Panc1 (cell line): ENCODE data around the gene BMF. TPM values are rescaled to one million over a fixed set of nuclear protein-coding genes. Genes with fewer than 3 reads are reported as not detected.

Source experiments
- ATAC-seq: fragments of 200-7000 bp; cut with Tn5 transposase; 2 replicates; pipeline ENCODE4 v1.9.1; 2020; ENCODE audit warnings: mild to moderate bottlenecking, moderate library complexity
- BruUV-seq: library from RNA; stranded (reverse); fragments of 400-500 nt; replicated peaks from 2 replicates; lab custom pipeline; 2021; lab: Mats Ljungman, UMichigan
- CTCF ChIA-PET: fragments of 300-600 bp; sonication (Branson Sonifier 250); formaldehyde crosslinking; loops from one replicate; lab custom pipeline; 2022; ENCODE audit warnings: antibody characterized with exemption; lab: Charles Lee
- POLR2A ChIA-PET: fragments of 300-600 bp; sonication (Branson Sonifier 250); formaldehyde crosslinking; loops from one replicate; lab custom pipeline; 2022; ENCODE audit warnings: antibody characterized with exemption; lab: Charles Lee
- DNase-seq: peaks from one replicate; pipeline ENCODE4 v3.0.0-alpha.2; 2010; ENCODE audit warnings: low read depth, low spot score
- H3K27ac ChIP-seq: 2 replicates; pipeline ENCODE4 v1.5.1; 2011; ENCODE audit warnings: mild to moderate bottlenecking, low read length, inconsistent platforms
- H3K27me3 ChIP-seq: fragments of 200-500 bp; sonication (Bioruptor generic); 2 replicates; pipeline ENCODE4 v1.6.0; 2014; ENCODE audit warnings: low read length, inconsistent platforms; ENCODE audit not compliant: control insufficient read depth, insufficient read depth
- H3K36me3 ChIP-seq: fragments of 200-500 bp; sonication (Bioruptor generic); 2 replicates; pipeline ENCODE4 v1.5.1; 2014; ENCODE audit warnings: inconsistent platforms, mild to moderate bottlenecking, low read length, moderate library complexity; ENCODE audit not compliant: control insufficient read depth, insufficient read depth
- H3K4me1 ChIP-seq: 2 replicates; pipeline ENCODE4 v1.5.1; 2011; ENCODE audit warnings: inconsistent platforms, mild to moderate bottlenecking, low read length, moderate library complexity; ENCODE audit not compliant: control insufficient read depth, insufficient read depth
- H3K4me3 ChIP-seq, 2 experiments: 2 replicates each; pipeline ENCODE4 v1.5.1; 2011 to 2012; ENCODE audit warnings: low read depth in 2 of 2, low read length in 2 of 2, mild to moderate bottlenecking in 2 of 2, inconsistent platforms in 1 of 2, moderate library complexity in 1 of 2
- H3K9me3 ChIP-seq: fragments of 200-500 bp; sonication (Bioruptor generic); 2 replicates; pipeline ENCODE4 v1.5.1; 2014; ENCODE audit warnings: low read depth, mild to moderate bottlenecking, inconsistent platforms, low read length, moderate library complexity; ENCODE audit not compliant: control insufficient read depth, insufficient read depth
- CTCF ChIP-seq: fragments of 450-650 bp; IDR thresholded peaks from 2 replicates; pipeline ENCODE4 v1.5.1; 2017; ENCODE audit warnings: mild to moderate bottlenecking
- POLR2AphosphoS5 ChIP-seq: IDR thresholded peaks from 2 replicates; pipeline ENCODE4 v1.6.1; 2012; ENCODE audit warnings: mild to moderate bottlenecking, low read depth, low read length, moderate library complexity
- SIN3A ChIP-seq: IDR thresholded peaks from 2 replicates; pipeline ENCODE4 v1.6.1; 2012; ENCODE audit warnings: low read depth, mild to moderate bottlenecking, low read length, moderate library complexity, borderline replicate concordance; ENCODE audit not compliant: insufficient read depth
- TCF7L2 ChIP-seq: IDR thresholded peaks from 2 replicates; pipeline ENCODE4 v1.6.1; 2011; ENCODE audit warnings: mild to moderate bottlenecking, low read depth, low read length, inconsistent platforms
- in situ Hi-C: cut with HindIII; loops from 2 replicates; pipeline ENCODE4 v1.10.0; 2016; ENCODE audit warnings: low sequenced_read_pairs, low pct_unique_long_range_greater_than_20kb
- intact Hi-C: fragments of 100-400 bp; cut with micrococcal nuclease; formaldehyde crosslinking; loops from one replicate; pipeline ENCODE4 v1.10.0; 2022; ENCODE audit not compliant: unreplicated experiment
- total RNA-seq: library from RNA; stranded (reverse); gene quantifications from one replicate; pipeline ENCODE4 v1.2.1, GENCODE V29; 2021; ENCODE audit not compliant: unreplicated experiment
- TF ChIP-seq, protein P1 (sequence below), 2 experiments: IDR thresholded peaks; 2 replicates each; pipeline ENCODE4 v1.6.1; 2011 to 2012; ENCODE audit warnings: low read depth in 2 of 2, control low read depth in 1 of 2, low read length in 1 of 2, mild to moderate bottlenecking in 1 of 2, moderate library complexity in 1 of 2; ENCODE audit not compliant: insufficient read depth in 1 of 2

The BMF gene
- total RNA-seq, 1 experiment from 2014 or later: 7.8 TPM

DNA sequence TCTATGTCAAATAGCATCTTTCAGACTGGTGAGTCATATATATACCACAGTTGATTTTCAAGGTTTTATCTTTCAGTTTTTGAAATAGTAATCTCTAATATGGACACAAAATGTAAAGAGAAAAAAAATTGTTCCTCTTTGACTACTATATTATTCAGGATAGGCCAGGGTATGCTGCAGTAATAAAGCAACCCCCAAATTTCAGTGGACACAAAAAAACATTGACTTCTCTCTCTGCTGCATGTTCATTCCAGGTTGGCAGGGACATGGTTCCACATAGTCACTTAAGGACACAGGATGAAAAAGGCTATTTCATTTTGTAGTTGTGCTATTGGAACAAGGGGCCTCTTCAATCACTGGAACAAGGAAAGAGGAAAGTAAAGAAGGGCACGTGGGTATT, 28.6 kb downstream of the BMF start:
- Histone ChIP-seq H3K27ac (peak overlapping the region; percentile 84; the same call in 1 of the 2 replicates), H3K36me3 (no peaks in the 10 kb centered on the region), H3K4me1 (peaks cover 27% of the 10 kb centered on the region), H3K9me3 (no peaks in the 10 kb centered on the region), H3K4me3 (no peak overlapping the region), H3K27me3 (no peaks in the 10 kb centered on the region)
- no TSS peak for BruUV-seq
- ChIA-PET CTCF (no interaction called here), POLR2A (interaction anchor here (0.8 kb wide), 1 partner anchor 41 kb away, joined by 6 read pairs; no protein-coding TSS in a partner anchor)
- TF ChIP-seq CTCF (no peak), TCF7L2 (no peak), SIN3A (no peak), POLR2AphosphoS5 (no peak)
- TF ChIP-seq, protein P1, sequence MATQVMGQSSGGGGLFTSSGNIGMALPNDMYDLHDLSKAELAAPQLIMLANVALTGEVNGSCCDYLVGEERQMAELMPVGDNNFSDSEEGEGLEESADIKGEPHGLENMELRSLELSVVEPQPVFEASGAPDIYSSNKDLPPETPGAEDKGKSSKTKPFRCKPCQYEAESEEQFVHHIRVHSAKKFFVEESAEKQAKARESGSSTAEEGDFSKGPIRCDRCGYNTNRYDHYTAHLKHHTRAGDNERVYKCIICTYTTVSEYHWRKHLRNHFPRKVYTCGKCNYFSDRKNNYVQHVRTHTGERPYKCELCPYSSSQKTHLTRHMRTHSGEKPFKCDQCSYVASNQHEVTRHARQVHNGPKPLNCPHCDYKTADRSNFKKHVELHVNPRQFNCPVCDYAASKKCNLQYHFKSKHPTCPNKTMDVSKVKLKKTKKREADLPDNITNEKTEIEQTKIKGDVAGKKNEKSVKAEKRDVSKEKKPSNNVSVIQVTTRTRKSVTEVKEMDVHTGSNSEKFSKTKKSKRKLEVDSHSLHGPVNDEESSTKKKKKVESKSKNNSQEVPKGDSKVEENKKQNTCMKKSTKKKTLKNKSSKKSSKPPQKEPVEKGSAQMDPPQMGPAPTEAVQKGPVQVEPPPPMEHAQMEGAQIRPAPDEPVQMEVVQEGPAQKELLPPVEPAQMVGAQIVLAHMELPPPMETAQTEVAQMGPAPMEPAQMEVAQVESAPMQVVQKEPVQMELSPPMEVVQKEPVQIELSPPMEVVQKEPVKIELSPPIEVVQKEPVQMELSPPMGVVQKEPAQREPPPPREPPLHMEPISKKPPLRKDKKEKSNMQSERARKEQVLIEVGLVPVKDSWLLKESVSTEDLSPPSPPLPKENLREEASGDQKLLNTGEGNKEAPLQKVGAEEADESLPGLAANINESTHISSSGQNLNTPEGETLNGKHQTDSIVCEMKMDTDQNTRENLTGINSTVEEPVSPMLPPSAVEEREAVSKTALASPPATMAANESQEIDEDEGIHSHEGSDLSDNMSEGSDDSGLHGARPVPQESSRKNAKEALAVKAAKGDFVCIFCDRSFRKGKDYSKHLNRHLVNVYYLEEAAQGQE (IDR thresholded peaks at IDR 0.05; ENCODE audit: insufficient read depth in 1 of 2, low read depth in 2 of 2, low read length in 1 of 2): no peak
- ATAC-seq (no peak), DNase-seq (no peak)
- intact Hi-C loops: no loop called here
- in situ Hi-C loops: no loop called here

DNA sequence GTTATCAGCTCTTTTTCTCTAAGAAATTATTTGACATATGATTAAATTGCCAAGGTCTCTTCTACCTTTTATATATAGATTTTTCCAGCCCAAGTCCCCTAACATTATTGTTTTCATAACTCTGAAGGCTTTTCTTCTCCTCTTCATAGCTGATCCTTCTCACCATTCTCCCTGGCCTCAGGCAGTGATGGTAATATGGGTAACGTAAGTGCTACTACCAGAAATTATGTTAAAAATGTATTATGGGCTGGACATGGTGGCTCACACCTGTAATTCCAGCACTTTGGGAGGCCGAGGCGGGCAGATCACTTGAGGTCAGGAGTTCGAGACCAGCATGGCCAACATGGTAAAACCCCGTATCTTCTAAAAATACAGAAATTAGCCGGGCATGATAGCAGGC, 29.2 kb downstream of the BMF start:
- peaks cover 27% of the 10 kb centered on the region for H3K4me1 ChIP-seq
- H3K27me3 ChIP-seq: no peaks in the 10 kb centered on the region
- POLR2A ChIA-PET: interaction anchor here (0.8 kb wide), 1 partner anchor 40 kb away, joined by 6 read pairs; no protein-coding TSS in a partner anchor
- H3K9me3 ChIP-seq: no peaks in the 10 kb centered on the region
- intact Hi-C loops (no loop called here), in situ Hi-C loops (no loop called here)
- TF ChIP-seq POLR2AphosphoS5: no peak
- TF ChIP-seq, protein P1 (IDR thresholded peaks at IDR 0.05; ENCODE audit: insufficient read depth in 1 of 2, low read depth in 2 of 2, low read length in 1 of 2): no peak
- TF ChIP-seq SIN3A: no peak
- no peak for TF ChIP-seq CTCF
- no peak for TF ChIP-seq TCF7L2
- H3K4me3 ChIP-seq: no peak overlapping the region
- DNase-seq (no peak), ATAC-seq (no peak)
- H3K27ac ChIP-seq: no peak overlapping the region
- no TSS peak for BruUV-seq
- H3K36me3 ChIP-seq: no peaks in the 10 kb centered on the region
- CTCF ChIA-PET: no interaction called here
